ENCODE results near the gene CD200R1L. TPM values are rescaled to one million over a fixed set of nuclear protein-coding genes. Genes with fewer than 3 reads are reported as not detected.

Gene CD200R1L
- total and polyA plus RNA-seq, 3 experiments from 2014 or later = not detected

GRCh38 chr3:112873632-112874031, 27.0 kb upstream of the CD200R1L start:
- Histone ChIP-seq H3K4me3 (ENCODE audit: low read length) (no peak overlapping the region), H3K27ac (ENCODE audit: low read depth, low read length) (no peak overlapping the region), H3K27me3 (ENCODE audit: insufficient read depth, low read length, poor library complexity, severe bottlenecking) (no peaks in the 10 kb centered on the region), H3K4me1 (ENCODE audit: insufficient read depth, low read length) (no peaks in the 10 kb centered on the region), H3K9me3 (ENCODE audit: low read length) (no peaks in the 10 kb centered on the region), H3K36me3 (ENCODE audit: insufficient read depth, low read length) (no peaks in the 10 kb centered on the region)
- H3K36me3 Mint-ChIP-seq = peaks cover 3 to 23% (median 11%) of the 10 kb centered on the region in 3 donors
- peaks cover 0 to 3% (median 3%) of the 10 kb centered on the region in 3 donors for H3K4me1 Mint-ChIP-seq
- H3K27ac Mint-ChIP-seq = peak overlapping the region in 1 of 8 donors; percentile 30
- ChIA-PET CTCF (no interaction called here), POLR2A (no interaction called here)
- H3K9me3 Mint-ChIP-seq = peaks cover 21 to 27% (median 23%) of the 10 kb centered on the region in 5 donors
- H3K4me3 Mint-ChIP-seq = no peak overlapping the region
- no peak for DNase-seq
- peaks cover 0 to 2% of the 10 kb centered on the region in 2 donors for H3K27me3 Mint-ChIP-seq

GRCh38 chr3:112871735-112872134, 25.1 kb upstream of the CD200R1L start:
- CTCF ChIA-PET = no interaction called here
- Histone ChIP-seq H3K4me1 (ENCODE audit: insufficient read depth, low read length) (no peaks in the 10 kb centered on the region), H3K36me3 (ENCODE audit: insufficient read depth, low read length) (no peaks in the 10 kb centered on the region), H3K27me3 (ENCODE audit: insufficient read depth, low read length, poor library complexity, severe bottlenecking) (no peaks in the 10 kb centered on the region), H3K4me3 (ENCODE audit: low read length) (no peak overlapping the region), H3K27ac (ENCODE audit: low read depth, low read length) (no peak overlapping the region), H3K9me3 (ENCODE audit: low read length) (no peaks in the 10 kb centered on the region)
- Mint-ChIP-seq H3K9me3 (peaks cover 21 to 30% (median 27%) of the 10 kb centered on the region in 5 donors), H3K27ac (no peak overlapping the region), H3K27me3 (peaks cover 0 to 2% of the 10 kb centered on the region in 2 donors), H3K4me1 (peaks cover 0 to 3% (median 3%) of the 10 kb centered on the region in 3 donors), H3K36me3 (peaks cover 3 to 30% (median 13%) of the 10 kb centered on the region in 3 donors), H3K4me3 (no peak overlapping the region)
- POLR2A ChIA-PET = no interaction called here
- no peak for DNase-seq

- H3K36me3 Mint-ChIP-seq = peaks cover 0 to 30% (median 8%) of the 10 kb centered on the region in 3 donors
- Histone ChIP-seq H3K27ac (ENCODE audit: low read depth, low read length) (no peak overlapping the region), H3K27me3 (ENCODE audit: insufficient read depth, low read length, poor library complexity, severe bottlenecking) (no peaks in the 10 kb centered on the region), H3K36me3 (ENCODE audit: insufficient read depth, low read length) (no peaks in the 10 kb centered on the region), H3K4me3 (ENCODE audit: low read length) (no peak overlapping the region), H3K4me1 (ENCODE audit: insufficient read depth, low read length) (no peaks in the 10 kb centered on the region), H3K9me3 (ENCODE audit: low read length) (no peaks in the 10 kb centered on the region)
- H3K4me3 Mint-ChIP-seq = no peak overlapping the region
- H3K27ac Mint-ChIP-seq = no peak overlapping the region
- peaks cover 15 to 23% (median 21%) of the 10 kb centered on the region in 5 donors for H3K9me3 Mint-ChIP-seq
- peaks cover 0 to 2% of the 10 kb centered on the region in 2 donors for H3K27me3 Mint-ChIP-seq
- no peak for DNase-seq
- POLR2A ChIA-PET = no interaction called here
- CTCF ChIA-PET = no interaction called here
- peaks cover 0 to 12% (median 3%) of the 10 kb centered on the region in 3 donors for H3K4me1 Mint-ChIP-seq
Measured at GRCh38 chr3:112865757-112866156, 19.1 kb upstream of the CD200R1L start.

GRCh38 chr3:112860898-112861297, 14.2 kb upstream of the CD200R1L start:
- no peak overlapping the region for H3K4me3 ChIP-seq (ENCODE audit: low read length)
- H3K4me3 Mint-ChIP-seq = no peak overlapping the region
- H3K4me1 Mint-ChIP-seq = peaks cover 30 to 44% (median 34%) of the 10 kb centered on the region in 3 donors
- CTCF ChIA-PET = no interaction called here
- no peaks in the 10 kb centered on the region for H3K27me3 ChIP-seq (ENCODE audit: insufficient read depth, low read length, poor library complexity, severe bottlenecking)
- H3K36me3 Mint-ChIP-seq = peaks cover 0 to 10% (median 0%) of the 10 kb centered on the region in 3 donors
- H3K36me3 ChIP-seq (ENCODE audit: insufficient read depth, low read length) = no peaks in the 10 kb centered on the region
- no peak for DNase-seq
- H3K4me1 ChIP-seq (ENCODE audit: insufficient read depth, low read length) = peaks cover 27% of the 10 kb centered on the region
- H3K9me3 Mint-ChIP-seq = peaks cover 0 to 9% (median 7%) of the 10 kb centered on the region in 5 donors
- H3K9me3 ChIP-seq (ENCODE audit: low read length) = no peaks in the 10 kb centered on the region
- peak overlapping the region in 1 of 8 donors; percentile 35 for H3K27ac Mint-ChIP-seq
- H3K27ac ChIP-seq (ENCODE audit: low read depth, low read length) = no peak overlapping the region
- POLR2A ChIA-PET = no interaction called here
- H3K27me3 Mint-ChIP-seq = no peaks in the 10 kb centered on the region

GRCh38 chr3:112858410-112859069, 11.9 kb upstream of the CD200R1L start:
- no peak overlapping the region for H3K27ac ChIP-seq (ENCODE audit: low read depth, low read length)
- Mint-ChIP-seq H3K27me3 (no peaks in the 10 kb centered on the region), H3K4me1 (peaks cover 32 to 47% (median 43%) of the 10 kb centered on the region in 3 donors), H3K4me3 (peak overlapping the region in 4 of 7 donors; percentile 37 to 64 (median 46)), H3K9me3 (peaks cover 0 to 9% (median 7%) of the 10 kb centered on the region in 5 donors), H3K36me3 (peaks cover 0 to 9% (median 0%) of the 10 kb centered on the region in 3 donors), H3K27ac (peak overlapping the region in 7 of 8 donors; percentile 43 to 96 (median 72))
- no peaks in the 10 kb centered on the region for H3K36me3 ChIP-seq (ENCODE audit: insufficient read depth, low read length)
- no peaks in the 10 kb centered on the region for H3K9me3 ChIP-seq (ENCODE audit: low read length)
- no peak for DNase-seq
- peaks cover 27% of the 10 kb centered on the region for H3K4me1 ChIP-seq (ENCODE audit: insufficient read depth, low read length)
- POLR2A ChIA-PET = no interaction called here
- CTCF ChIA-PET = no interaction called here
- H3K4me3 ChIP-seq (ENCODE audit: low read length) = no peak overlapping the region
- H3K27me3 ChIP-seq (ENCODE audit: insufficient read depth, low read length, poor library complexity, severe bottlenecking) = no peaks in the 10 kb centered on the region

GRCh38 chr3:112857526-112857925, 10.9 kb upstream of the CD200R1L start:
- H3K36me3 ChIP-seq (ENCODE audit: insufficient read depth, low read length) = no peaks in the 10 kb centered on the region
- peak overlapping the region in 7 of 8 donors; percentile 32 to 78 (median 56) for H3K27ac Mint-ChIP-seq
- ChIA-PET CTCF (no interaction called here), POLR2A (no interaction called here)
- H3K27me3 Mint-ChIP-seq = no peaks in the 10 kb centered on the region
- H3K27me3 ChIP-seq (ENCODE audit: insufficient read depth, low read length, poor library complexity, severe bottlenecking) = no peaks in the 10 kb centered on the region
- peaks cover 2 to 13% (median 9%) of the 10 kb centered on the region in 5 donors for H3K9me3 Mint-ChIP-seq
- no peak for DNase-seq
- H3K4me3 Mint-ChIP-seq = peak overlapping the region in 5 of 7 donors; percentile 4 to 64 (median 39)
- peaks cover 27% of the 10 kb centered on the region for H3K4me1 ChIP-seq (ENCODE audit: insufficient read depth, low read length)
- H3K4me3 ChIP-seq (ENCODE audit: low read length) = no peak overlapping the region
- H3K4me1 Mint-ChIP-seq = peaks cover 32 to 47% (median 43%) of the 10 kb centered on the region in 3 donors
- no peak overlapping the region for H3K27ac ChIP-seq (ENCODE audit: low read depth, low read length)
- peaks cover 0 to 16% (median 0%) of the 10 kb centered on the region in 3 donors for H3K36me3 Mint-ChIP-seq
- no peaks in the 10 kb centered on the region for H3K9me3 ChIP-seq (ENCODE audit: low read length)

- ChIA-PET POLR2A (no interaction called here), CTCF (no interaction called here)
- peaks cover 12 to 23% (median 18%) of the 10 kb centered on the region in 5 donors for H3K9me3 Mint-ChIP-seq
- Histone ChIP-seq H3K9me3 (ENCODE audit: low read length) (no peaks in the 10 kb centered on the region), H3K27me3 (ENCODE audit: insufficient read depth, low read length, poor library complexity, severe bottlenecking) (no peaks in the 10 kb centered on the region), H3K4me3 (ENCODE audit: low read length) (no peak overlapping the region), H3K36me3 (ENCODE audit: insufficient read depth, low read length) (no peaks in the 10 kb centered on the region), H3K4me1 (ENCODE audit: insufficient read depth, low read length) (peaks cover 27% of the 10 kb centered on the region), H3K27ac (ENCODE audit: low read depth, low read length) (no peak overlapping the region)
- peak overlapping the region in 6 of 7 donors; percentile 48 to 62 (median 52) for H3K4me3 Mint-ChIP-seq
- H3K27ac Mint-ChIP-seq = peak overlapping the region; percentile 2 to 83 (median 48)
- H3K36me3 Mint-ChIP-seq = peaks cover 5 to 26% (median 5%) of the 10 kb centered on the region in 3 donors
- peak in 3 of 5 donors; percentile 25 to 57 (median 52) for DNase-seq
- H3K27me3 Mint-ChIP-seq = no peaks in the 10 kb centered on the region
- peaks cover 32 to 47% (median 43%) of the 10 kb centered on the region in 3 donors for H3K4me1 Mint-ChIP-seq
Measured at GRCh38 chr3:112856537-112856936, 9.9 kb upstream of the CD200R1L start.

- DNase-seq = no peak
- H3K9me3 Mint-ChIP-seq = peaks cover 17 to 29% (median 24%) of the 10 kb centered on the region in 5 donors
- Histone ChIP-seq H3K27ac (ENCODE audit: low read depth, low read length) (no peak overlapping the region), H3K27me3 (ENCODE audit: insufficient read depth, low read length, poor library complexity, severe bottlenecking) (no peaks in the 10 kb centered on the region), H3K4me1 (ENCODE audit: insufficient read depth, low read length) (peaks cover 27% of the 10 kb centered on the region), H3K9me3 (ENCODE audit: low read length) (no peaks in the 10 kb centered on the region), H3K4me3 (ENCODE audit: low read length) (no peak overlapping the region), H3K36me3 (ENCODE audit: insufficient read depth, low read length) (no peaks in the 10 kb centered on the region)
- peaks cover 32 to 47% (median 43%) of the 10 kb centered on the region in 3 donors for H3K4me1 Mint-ChIP-seq
- H3K4me3 Mint-ChIP-seq = no peak overlapping the region
- ChIA-PET POLR2A (no interaction called here), CTCF (interaction anchor here (1.5 kb wide), 1 partner anchor 213 kb away, joined by 3 read pairs; no protein-coding TSS in a partner anchor)
- peak overlapping the region in 5 of 8 donors; percentile 2 to 71 (median 57) for H3K27ac Mint-ChIP-seq
- H3K36me3 Mint-ChIP-seq = peaks cover 7 to 32% (median 9%) of the 10 kb centered on the region in 3 donors
- no peaks in the 10 kb centered on the region for H3K27me3 Mint-ChIP-seq
Measured at GRCh38 chr3:112855883-112856282, 9.2 kb upstream of the CD200R1L start.

All from CD8-positive, alpha-beta memory T cell (primary cell).